Mucosa of stomach (tissue), 1 donor: ENCODE measurements around the gene NUP214.
"Not testable (repeated sequence)": the region's sequence is repeated elsewhere in the genome, so short reads cannot be mapped to it uniquely, and the experiment has no call there.

ENCODE experiments used
- H3K27me3 ChIP-seq: one replicate; pipeline ENCODE4 v1.7.0; 2013; ENCODE audit warnings: mild to moderate bottlenecking, low read length; ENCODE audit not compliant: control insufficient read depth, insufficient read depth
- H3K36me3 ChIP-seq: one replicate; pipeline ENCODE4 v1.7.0; 2013; ENCODE audit warnings: low read length; ENCODE audit not compliant: control insufficient read depth, insufficient read depth
- H3K4me1 ChIP-seq: one replicate; pipeline ENCODE4 v1.7.0; 2013; ENCODE audit warnings: mild to moderate bottlenecking, low read length; ENCODE audit not compliant: control insufficient read depth, insufficient read depth
- H3K4me3 ChIP-seq: one replicate; pipeline ENCODE4 v1.7.0; 2013; ENCODE audit warnings: low read length
- H3K9ac ChIP-seq: one replicate; pipeline ENCODE4 v1.7.0; 2013; ENCODE audit warnings: mild to moderate bottlenecking, low read length, moderate library complexity
- H3K9me3 ChIP-seq: one replicate; pipeline ENCODE4 v1.7.0; 2013; ENCODE audit warnings: mild to moderate bottlenecking, low read length, moderate library complexity; ENCODE audit not compliant: control insufficient read depth
- donor health status: Pancreatic carcinoma.

The NUP214 gene

DNA sequence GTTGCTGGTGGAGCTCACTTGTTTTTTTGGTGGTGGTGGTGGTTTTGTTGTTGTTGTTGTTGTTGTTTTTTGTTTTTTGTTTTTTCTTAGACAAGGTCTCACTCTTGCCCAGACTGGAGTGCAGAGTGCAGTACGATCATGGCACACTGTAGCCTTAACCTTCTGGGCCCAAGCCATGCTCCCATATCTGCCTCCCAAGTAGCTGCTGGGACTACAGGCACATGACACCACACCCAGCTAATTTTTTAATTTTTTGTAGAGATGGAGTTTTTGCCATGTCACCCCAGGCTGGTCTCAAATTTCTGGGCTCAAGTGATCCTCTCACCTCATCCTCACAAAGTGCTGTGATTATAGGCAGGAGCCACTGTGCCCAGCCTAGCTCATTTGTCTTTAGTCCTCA lies 53.5 kb downstream of the NUP214 start:
- no peaks in the 10 kb centered on the region for H3K36me3 ChIP-seq
- H3K9me3 ChIP-seq = no peaks in the 10 kb centered on the region
- H3K27me3 ChIP-seq = no peaks in the 10 kb centered on the region
- no peak overlapping the region for H3K4me3 ChIP-seq
- no peaks in the 10 kb centered on the region for H3K4me1 ChIP-seq
- no peak overlapping the region for H3K9ac ChIP-seq

GRCh38 chr9:131179561-131180219 lies 54.3 kb downstream of the NUP214 start:
- no peaks in the 10 kb centered on the region for H3K9me3 ChIP-seq
- no peak overlapping the region for H3K4me3 ChIP-seq
- H3K27me3 ChIP-seq = no peaks in the 10 kb centered on the region
- no peaks in the 10 kb centered on the region for H3K4me1 ChIP-seq
- H3K36me3 ChIP-seq = no peaks in the 10 kb centered on the region
- no peak overlapping the region for H3K9ac ChIP-seq

DNA sequence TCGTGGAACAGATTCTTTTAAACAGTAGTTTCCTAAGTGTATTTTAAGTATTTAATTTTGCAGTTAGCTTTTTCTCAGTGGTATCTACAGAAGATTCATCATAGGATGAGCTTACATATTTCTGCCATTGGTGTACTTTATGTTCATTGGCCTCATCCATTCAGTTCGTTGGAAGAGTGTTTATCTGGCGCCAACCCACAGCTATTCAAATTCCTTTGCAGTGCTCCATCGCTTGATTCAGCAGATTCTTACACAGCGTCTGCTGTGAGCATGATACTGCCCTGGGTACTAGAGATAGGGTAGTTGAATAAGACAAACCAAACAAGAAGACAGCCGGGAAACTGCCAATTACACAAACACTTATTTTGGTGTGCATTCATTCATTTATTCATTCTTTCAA lies 55.1 kb downstream of the NUP214 start:
- H3K4me3 ChIP-seq = no peak overlapping the region
- H3K4me1 ChIP-seq = no peaks in the 10 kb centered on the region
- no peaks in the 10 kb centered on the region for H3K36me3 ChIP-seq
- H3K9ac ChIP-seq = no peak overlapping the region
- no peaks in the 10 kb centered on the region for H3K27me3 ChIP-seq
- H3K9me3 ChIP-seq = no peaks in the 10 kb centered on the region

- no peaks in the 10 kb centered on the region for H3K36me3 ChIP-seq
- no peak overlapping the region for H3K4me3 ChIP-seq
- H3K4me1 ChIP-seq = no peaks in the 10 kb centered on the region
- no peaks in the 10 kb centered on the region for H3K9me3 ChIP-seq
- H3K9ac ChIP-seq = no peak overlapping the region
- H3K27me3 ChIP-seq = no peaks in the 10 kb centered on the region
These were observed 55.8 kb downstream of the NUP214 start for GRCh38 chr9:131181091-131181681.

GRCh38 chr9:131185924-131186323 lies 60.5 kb downstream of the NUP214 start:
- Histone ChIP-seq H3K36me3 (peaks cover 4% of the 10 kb centered on the region), H3K27me3 (no peaks in the 10 kb centered on the region), H3K4me1 (no peaks in the 10 kb centered on the region), H3K4me3 (no peak overlapping the region), H3K9me3 (no peaks in the 10 kb centered on the region), H3K9ac (no peak overlapping the region)

DNA sequence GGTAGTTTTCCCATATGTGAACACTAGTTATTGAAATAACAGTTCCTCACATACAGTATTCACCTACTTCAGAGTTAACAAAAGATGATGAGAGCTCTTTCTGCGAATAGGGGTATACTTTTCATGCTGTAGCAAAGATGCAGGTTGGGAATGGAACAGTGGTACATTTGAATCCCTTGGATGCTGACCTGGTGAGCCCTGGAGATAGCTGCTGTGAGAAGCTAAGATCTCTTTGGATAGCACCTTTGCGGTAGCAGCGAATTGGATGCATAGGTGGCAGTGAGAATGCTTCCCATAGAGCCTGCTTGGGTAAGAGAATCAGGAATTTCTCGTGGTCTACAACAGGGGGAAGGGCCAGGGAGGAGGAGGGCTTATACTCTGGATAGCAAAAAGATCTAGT lies 61.2 kb downstream of the NUP214 start:
- peaks cover 4% of the 10 kb centered on the region for H3K36me3 ChIP-seq
- no peaks in the 10 kb centered on the region for H3K4me1 ChIP-seq
- no peaks in the 10 kb centered on the region for H3K9me3 ChIP-seq
- H3K27me3 ChIP-seq = no peaks in the 10 kb centered on the region
- no peak overlapping the region for H3K9ac ChIP-seq
- H3K4me3 ChIP-seq = no peak overlapping the region

GRCh38 chr9:131187957-131188356 lies 62.6 kb downstream of the NUP214 start:
- Histone ChIP-seq H3K9ac (no peak overlapping the region), H3K36me3 (peaks cover 4% of the 10 kb centered on the region), H3K4me1 (no peaks in the 10 kb centered on the region), H3K27me3 (no peaks in the 10 kb centered on the region), H3K9me3 (no peaks in the 10 kb centered on the region), H3K4me3 (no peak overlapping the region)

DNA sequence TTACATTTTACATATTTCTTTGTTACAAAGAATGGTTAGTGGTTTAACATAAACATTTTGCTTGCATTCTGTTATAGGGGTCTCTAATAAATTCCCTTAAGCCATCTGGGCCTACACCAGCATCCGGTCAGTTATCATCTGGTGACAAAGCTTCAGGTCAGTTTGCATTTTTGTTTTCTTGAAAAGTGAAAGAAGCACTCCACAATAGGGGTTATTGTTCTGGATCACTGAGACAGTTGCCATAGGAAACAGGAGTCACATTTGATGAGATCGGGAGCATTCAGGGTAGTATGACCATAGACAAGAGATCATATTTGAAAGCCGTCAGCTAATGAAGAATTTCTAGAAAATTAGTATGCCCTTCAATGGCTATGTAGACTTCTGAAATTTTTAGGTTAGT lies 63.6 kb downstream of the NUP214 start:
- Histone ChIP-seq H3K27me3 (no peaks in the 10 kb centered on the region), H3K9ac (no peak overlapping the region), H3K36me3 (peaks cover 4% of the 10 kb centered on the region), H3K4me1 (no peaks in the 10 kb centered on the region), H3K4me3 (no peak overlapping the region), H3K9me3 (no peaks in the 10 kb centered on the region)

DNA sequence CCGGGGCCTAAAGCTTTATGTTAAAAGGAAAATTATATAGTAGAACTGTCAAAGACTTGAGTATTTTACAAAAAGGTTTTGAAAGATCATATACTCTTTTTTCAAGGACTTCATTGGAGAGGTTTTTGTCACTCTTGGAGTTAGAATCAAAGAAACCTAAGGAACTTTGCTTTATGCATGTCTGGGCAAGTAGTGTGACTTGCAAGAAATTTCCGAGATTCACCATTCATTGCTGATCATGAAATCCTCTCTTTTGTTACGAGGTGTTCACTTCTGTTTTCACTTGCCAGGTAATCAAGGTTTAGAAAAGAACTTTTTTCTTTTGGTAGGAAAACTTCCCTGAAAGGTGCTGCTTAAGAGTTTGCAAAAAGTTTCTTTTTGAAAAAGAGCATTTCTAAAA lies 64.8 kb downstream of the NUP214 start:
- Histone ChIP-seq H3K4me3 (no peak overlapping the region), H3K27me3 (no peaks in the 10 kb centered on the region), H3K9ac (no peak overlapping the region), H3K9me3 (no peaks in the 10 kb centered on the region), H3K36me3 (peaks cover 4% of the 10 kb centered on the region), H3K4me1 (no peaks in the 10 kb centered on the region)

DNA sequence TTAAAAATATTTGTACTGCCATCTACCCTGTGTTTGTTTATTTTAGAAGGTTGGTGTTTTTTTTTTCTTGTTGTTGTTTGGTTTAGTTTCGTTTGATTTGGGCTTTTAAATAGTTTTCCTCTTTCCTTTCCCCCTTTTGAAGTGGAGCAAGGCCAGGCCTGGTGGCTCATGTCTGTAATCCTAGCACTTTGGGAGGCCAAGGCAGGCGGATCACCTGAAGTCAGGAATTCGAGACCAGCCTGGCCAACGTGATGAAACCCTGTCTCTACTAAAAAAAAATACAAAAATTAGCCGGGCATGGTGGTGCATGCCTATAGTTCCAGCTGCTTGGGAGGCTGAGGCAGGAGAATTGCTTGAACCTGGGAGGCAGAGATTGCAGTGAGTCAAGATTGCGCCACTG lies 65.6 kb downstream of the NUP214 start:
- H3K36me3 ChIP-seq, H3K27me3 ChIP-seq, H3K4me1 ChIP-seq, H3K9ac ChIP-seq, H3K4me3 ChIP-seq, H3K9me3 ChIP-seq: not testable (repeated sequence)

DNA sequence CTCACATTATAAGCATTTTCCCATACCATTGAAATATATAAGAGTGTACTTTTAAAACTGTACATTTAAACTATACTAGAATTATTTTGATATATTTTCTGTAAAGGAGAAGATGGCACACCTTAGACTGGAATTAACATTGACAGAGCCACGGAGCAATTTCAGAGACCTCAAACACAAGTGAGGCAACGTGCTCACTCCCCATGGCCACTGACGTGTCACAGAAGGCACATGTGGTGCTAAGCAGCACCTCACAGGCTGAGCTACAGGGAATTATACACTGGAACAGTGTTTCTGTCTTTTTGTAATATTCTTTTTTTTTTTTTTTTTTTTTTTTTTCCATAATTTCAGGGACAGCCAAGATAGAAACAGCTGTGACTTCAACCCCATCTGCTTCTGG lies 66.5 kb downstream of the NUP214 start:
- Histone ChIP-seq H3K27me3 (no peaks in the 10 kb centered on the region), H3K4me3 (no peak overlapping the region), H3K9ac (no peak overlapping the region), H3K36me3 (peaks cover 4% of the 10 kb centered on the region), H3K9me3 (no peaks in the 10 kb centered on the region), H3K4me1 (no peaks in the 10 kb centered on the region)

- Histone ChIP-seq H3K4me1 (no peaks in the 10 kb centered on the region), H3K27me3 (no peaks in the 10 kb centered on the region), H3K9ac (no peak overlapping the region), H3K36me3 (peaks cover 9% of the 10 kb centered on the region), H3K9me3 (no peaks in the 10 kb centered on the region), H3K4me3 (no peak overlapping the region)
These were observed 67.7 kb downstream of the NUP214 start for GRCh38 chr9:131193051-131193450.

GRCh38 chr9:131194762-131195161 lies 69.4 kb downstream of the NUP214 start:
- Histone ChIP-seq H3K9ac (no peak overlapping the region), H3K4me3 (no peak overlapping the region), H3K36me3 (peaks cover 9% of the 10 kb centered on the region), H3K27me3 (no peaks in the 10 kb centered on the region), H3K9me3 (no peaks in the 10 kb centered on the region), H3K4me1 (no peaks in the 10 kb centered on the region)
